IMR-90 (cell line): ENCODE results near the gene MSRB1.

Experiments used
- BHLHE40 ChIP-seq: fragments of 150-350 bp; IDR thresholded peaks from 2 replicates; pipeline ENCODE4 v1.6.1; 2016; ENCODE audit warnings: mild to moderate bottlenecking, low read depth, low read length
- CEBPB ChIP-seq: IDR thresholded peaks from 2 replicates; pipeline ENCODE4 v1.6.1; 2012; ENCODE audit warnings: low read depth, low read length, improper control_type of control experiment
- CHD1 ChIP-seq: IDR thresholded peaks from 2 replicates; pipeline ENCODE4 v1.6.1; 2012; ENCODE audit warnings: low read depth, low read length, improper control_type of control experiment
- CTCF ChIP-seq: conservative IDR thresholded peaks from 2 replicates; pipeline ENCODE4 v1.5.1; 2012; ENCODE audit warnings: mild to moderate bottlenecking, low read depth, low read length, improper control_type of control experiment
- ELK1 ChIP-seq: fragments of 150-350 bp; IDR thresholded peaks from 2 replicates; pipeline ENCODE4 v1.6.1; 2016; ENCODE audit warnings: low read depth, mild to moderate bottlenecking, low read length, moderate library complexity, borderline replicate concordance
- FOS ChIP-seq: fragments of 150-350 bp; IDR thresholded peaks from 2 replicates; pipeline ENCODE4 v1.6.1; 2016; ENCODE audit warnings: low read depth, low read length
- MAZ ChIP-seq: IDR thresholded peaks from 2 replicates; pipeline ENCODE4 v1.6.1; 2012; ENCODE audit warnings: low read depth, mild to moderate bottlenecking, low read length, improper control_type of control experiment, moderate library complexity, borderline replicate concordance
- MXI1 ChIP-seq: IDR thresholded peaks from 2 replicates; pipeline ENCODE4 v1.6.1; 2012; ENCODE audit warnings: low read depth, mild to moderate bottlenecking, low read length, moderate library complexity, borderline replicate concordance
- POLR2A ChIP-seq: IDR thresholded peaks from 2 replicates; pipeline ENCODE4 v1.6.1; 2012; ENCODE audit warnings: mild to moderate bottlenecking, low read depth, low read length
- RAD21 ChIP-seq: IDR thresholded peaks from 2 replicates; pipeline ENCODE4 v1.6.1; 2012; ENCODE audit warnings: low read length, improper control_type of control experiment
- RCOR1 ChIP-seq: IDR thresholded peaks from 2 replicates; pipeline ENCODE4 v1.6.1; 2012; ENCODE audit warnings: mild to moderate bottlenecking, low read length, improper control_type of control experiment; ENCODE audit not compliant: insufficient replicate concordance
- RFX5 ChIP-seq: IDR thresholded peaks from 2 replicates; pipeline ENCODE4 v1.8.0; 2012; ENCODE audit warnings: low read depth, mild to moderate bottlenecking, low read length, moderate library complexity
- SMC3 ChIP-seq: fragments of 150-350 bp; IDR thresholded peaks from 2 replicates; pipeline ENCODE4 v1.6.1; 2016; ENCODE audit warnings: low read depth, mild to moderate bottlenecking, antibody characterized with exemption, low read length, moderate library complexity
- USF2 ChIP-seq: fragments of 150-350 bp; IDR thresholded peaks from 2 replicates; pipeline ENCODE4 v1.6.1; 2017; ENCODE audit warnings: mild to moderate bottlenecking, antibody characterized with exemption, low read length, low read depth

- no peak for TF ChIP-seq RAD21
- TF ChIP-seq POLR2A = no peak
- no peak for TF ChIP-seq BHLHE40
- no peak for TF ChIP-seq CEBPB
- TF ChIP-seq RFX5 = no peak
- TF ChIP-seq USF2 = no peak
- no peak for TF ChIP-seq MAZ
- no peak for TF ChIP-seq CTCF
- no peak for TF ChIP-seq SMC3
- TF ChIP-seq ELK1 = no peak
- no peak for TF ChIP-seq RCOR1
- no peak for TF ChIP-seq MXI1
- TF ChIP-seq CHD1 = no peak
- TF ChIP-seq FOS = no peak
Observed at GRCh38 chr16:1991135-1991551, 48.1 kb upstream of the MSRB1 start.
